NCI-H2196 treated with DMSO at 0.1 percent for 48 hours (cell line): ENCODE results near the gene KCNE3.
"Not testable (repeated sequence)": the region's sequence is repeated elsewhere in the genome, so short reads cannot be mapped to it uniquely, and the experiment has no call there.

Experiments used
- DNase-seq: peaks from one replicate; lab custom pipeline; 2025; ENCODE audit not compliant: unreplicated experiment; lab: John Stamatoyannopoulos, UW

KCNE3 gene

DNA sequence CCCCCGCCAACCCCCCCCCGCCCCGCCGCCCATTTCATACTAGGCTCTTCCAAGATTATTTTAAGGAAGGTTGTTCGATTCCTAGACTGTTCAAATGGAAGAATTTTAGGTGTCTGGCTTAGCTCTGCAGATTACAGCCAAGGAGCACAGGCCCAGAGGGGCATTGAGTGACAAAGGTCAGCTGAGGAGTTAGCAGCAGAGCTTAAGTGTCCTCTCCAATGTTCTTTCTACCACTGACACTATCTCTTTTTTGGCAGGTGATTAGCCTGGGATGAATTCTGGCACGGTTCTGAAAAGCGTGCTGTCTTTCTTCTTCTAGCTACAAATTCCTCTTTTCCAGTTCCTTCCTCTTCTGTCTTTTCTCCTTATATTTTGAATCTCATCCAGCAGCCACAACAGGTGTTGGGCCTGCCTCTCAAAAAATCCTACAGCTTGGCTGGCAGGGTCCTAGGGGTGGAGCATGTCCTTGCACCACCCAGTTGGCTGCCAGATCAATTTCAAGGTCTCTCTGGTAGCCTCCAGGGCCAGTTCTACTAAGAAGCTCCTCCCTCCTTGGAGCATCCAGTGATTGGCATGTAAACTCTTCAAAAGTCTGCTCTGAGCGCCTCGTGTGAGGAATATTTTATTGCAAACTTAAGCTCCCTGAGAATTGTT is 23.0 kb downstream of the KCNE3 start:
- peak; percentile 53 for DNase-seq

DNA sequence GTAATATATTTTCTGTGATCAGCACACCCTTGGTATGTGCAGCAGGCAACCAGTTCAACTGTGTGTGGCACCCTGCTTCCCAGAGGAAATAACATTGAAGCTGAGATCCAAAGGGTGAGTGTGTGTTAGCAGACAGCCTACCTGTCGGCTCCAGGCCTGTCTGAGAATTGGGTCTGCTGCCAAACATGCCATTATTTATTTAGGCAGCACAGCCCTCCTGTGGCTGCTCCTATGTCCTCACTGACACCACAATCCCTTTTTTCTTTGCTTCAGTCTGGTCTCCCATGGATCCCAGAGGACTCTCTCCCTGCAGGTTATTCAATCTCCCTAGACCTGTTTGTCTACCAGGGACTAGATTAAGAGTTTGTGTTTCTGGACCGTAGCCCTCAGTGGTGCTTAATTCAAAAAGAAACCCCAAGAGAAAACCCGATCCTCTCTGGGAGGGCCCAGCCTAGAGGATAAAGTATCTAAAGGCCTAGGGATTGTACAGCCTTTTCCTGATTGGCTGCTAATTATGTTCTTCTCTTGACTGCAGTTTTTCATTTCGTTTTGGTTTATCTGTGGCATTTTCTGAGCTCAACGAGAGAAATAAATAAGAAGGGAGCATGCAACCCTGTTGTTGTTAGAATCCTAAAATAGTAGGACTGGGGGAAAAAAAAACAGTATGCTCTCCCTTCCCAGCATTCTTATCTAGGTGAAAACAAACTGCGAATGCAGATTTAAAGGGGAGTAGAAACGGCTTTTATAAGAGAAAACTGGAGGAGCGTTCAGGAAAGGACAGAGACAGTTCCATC is 24.1 kb downstream of the KCNE3 start:
- DNase-seq = peak; percentile 72

GRCh38 chr11:74442636-74443035 is 24.7 kb downstream of the KCNE3 start:
- DNase-seq = no peak

- no peak for DNase-seq
These were observed 28.7 kb downstream of the KCNE3 start for GRCh38 chr11:74438681-74439080.

- DNase-seq = no peak
These were observed 29.8 kb downstream of the KCNE3 start for GRCh38 chr11:74437441-74438042.

DNA sequence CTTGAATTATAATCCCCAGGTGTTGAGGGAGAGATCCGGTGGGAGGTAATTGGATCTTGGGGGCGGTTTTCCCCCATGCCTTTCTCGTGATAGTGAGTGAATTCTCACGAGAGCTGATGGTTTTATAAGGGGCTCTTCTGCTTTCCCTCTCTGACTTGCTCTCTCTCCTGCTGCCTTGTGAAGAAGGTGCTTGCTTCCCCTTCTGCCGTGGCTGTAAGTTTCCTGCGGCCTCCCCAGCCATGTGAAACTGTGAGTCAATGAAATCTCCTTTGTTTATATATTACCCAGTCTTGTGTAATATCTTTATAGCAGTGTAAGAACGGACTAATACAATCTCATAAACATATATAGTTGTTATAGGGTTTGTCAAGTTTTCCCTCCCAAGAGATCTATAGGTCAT is 32.8 kb downstream of the KCNE3 start:
- DNase-seq = no peak

- DNase-seq = no peak
These were observed 38.1 kb downstream of the KCNE3 start for GRCh38 chr11:74429205-74429604.

- DNase-seq = no peak
These were observed 39.9 kb downstream of the KCNE3 start for GRCh38 chr11:74427384-74427886.

DNA sequence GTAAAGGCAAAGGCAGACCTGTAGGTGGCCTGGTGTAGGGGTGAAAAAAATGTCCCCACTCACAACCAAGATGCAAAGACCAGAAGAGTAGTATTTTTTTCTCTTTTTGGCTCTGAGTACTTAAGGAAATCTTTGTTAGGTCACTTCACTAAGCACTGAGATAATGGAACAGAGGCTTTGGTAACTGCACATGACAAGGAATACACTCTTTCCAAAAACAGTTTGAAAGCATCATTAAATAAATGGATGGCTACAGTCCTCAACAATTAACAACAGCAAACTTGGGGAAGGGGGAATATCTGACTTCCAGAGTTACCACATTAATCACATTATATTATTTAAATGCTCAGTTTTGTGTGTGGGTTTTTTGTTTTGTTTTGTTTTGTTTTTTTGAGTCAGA is 42.2 kb downstream of the KCNE3 start:
- DNase-seq = no peak

DNA sequence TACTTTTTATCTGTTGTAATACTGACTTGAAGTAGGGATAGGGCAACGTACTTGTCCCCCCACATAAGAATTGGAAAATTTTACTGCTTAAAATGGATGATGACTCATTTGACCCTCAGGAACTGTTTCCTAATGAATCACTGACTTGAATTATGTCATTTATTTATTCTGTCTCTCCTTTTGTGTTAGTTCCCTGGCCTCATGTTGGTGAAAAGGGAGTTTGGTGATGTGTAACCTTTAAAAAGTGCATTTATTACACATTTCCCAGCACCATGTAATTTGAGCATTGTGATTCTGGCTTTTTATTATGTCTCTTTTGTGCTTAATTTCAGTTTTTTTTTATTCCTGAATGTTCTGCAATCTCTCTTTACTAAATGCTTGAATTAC is 48.8 kb downstream of the KCNE3 start:
- DNase-seq = peak; percentile 60

DNA sequence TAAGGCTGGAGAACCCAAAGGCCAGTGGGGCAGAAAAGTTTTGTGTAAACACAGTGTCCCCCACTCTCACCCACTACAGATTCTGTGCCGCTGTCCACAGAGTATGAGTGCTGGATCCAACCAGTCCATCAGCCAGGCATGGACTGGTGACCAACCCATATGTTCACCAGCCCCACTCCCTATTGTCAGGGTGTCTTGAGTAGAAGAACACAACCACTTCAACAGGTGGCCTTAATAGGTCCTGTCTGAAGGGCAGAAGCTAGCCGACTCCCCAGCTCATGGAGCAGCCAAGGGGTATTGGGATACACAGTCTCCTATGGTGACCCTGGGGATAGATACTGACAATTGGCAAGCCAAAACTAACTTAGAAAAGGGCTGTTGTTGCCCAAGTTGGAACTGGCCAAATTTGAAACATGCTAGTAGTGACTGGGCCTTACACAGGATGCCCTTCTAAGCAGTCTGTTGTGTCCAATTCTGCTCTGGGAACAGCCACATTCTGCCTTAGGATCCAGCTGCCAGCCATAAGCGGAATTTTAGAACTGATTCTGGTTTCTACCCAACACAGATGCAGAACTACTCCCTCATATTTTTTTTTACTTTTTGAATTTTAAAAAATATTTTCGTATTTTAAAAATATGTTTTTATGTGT is 49.4 kb downstream of the KCNE3 start:
- no peak for DNase-seq

- DNase-seq = peak; percentile 43
These were observed 50.0 kb downstream of the KCNE3 start for GRCh38 chr11:74417379-74417804.

DNA sequence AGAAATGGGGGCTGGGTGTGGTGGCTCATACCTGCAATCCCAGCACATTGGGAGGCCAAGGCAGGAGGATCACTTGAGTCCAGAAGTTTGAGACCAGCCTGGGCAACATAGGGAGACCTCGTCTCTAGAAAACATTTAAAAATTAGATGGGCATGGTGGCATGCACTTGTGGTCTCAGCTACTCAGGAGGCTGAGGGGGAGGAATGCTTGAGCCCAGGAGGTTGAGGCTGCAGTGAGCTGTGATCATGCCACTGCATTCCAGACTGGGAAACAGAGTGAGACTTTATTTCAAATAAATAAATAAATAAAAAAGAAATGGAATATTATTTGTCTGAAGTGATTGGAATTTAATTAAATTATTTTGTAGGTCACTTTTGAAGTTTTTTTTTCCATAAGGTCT is 50.4 kb downstream of the KCNE3 start:
- DNase-seq = not testable (repeated sequence)

GRCh38 chr11:74412733-74413359 is 54.5 kb downstream of the KCNE3 start:
- no peak for DNase-seq

DNA sequence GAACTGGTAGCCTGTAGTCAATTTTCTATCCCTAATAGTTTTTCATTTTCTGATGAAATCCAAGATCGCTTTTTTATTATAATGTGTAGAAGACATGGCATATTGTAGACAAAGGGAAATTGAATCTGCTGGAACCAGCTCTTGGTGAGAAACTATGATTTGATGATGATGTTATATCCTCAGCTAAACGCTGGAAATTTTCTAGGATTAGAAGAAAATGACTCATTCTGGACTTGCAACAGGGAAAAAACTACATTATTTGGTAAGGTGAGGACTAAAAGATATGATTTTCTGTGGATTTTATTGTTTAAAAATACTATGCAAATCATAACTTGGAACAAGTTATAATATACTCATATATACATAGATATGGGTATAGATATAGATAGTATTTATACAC is 55.0 kb downstream of the KCNE3 start:
- DNase-seq = no peak

DNA sequence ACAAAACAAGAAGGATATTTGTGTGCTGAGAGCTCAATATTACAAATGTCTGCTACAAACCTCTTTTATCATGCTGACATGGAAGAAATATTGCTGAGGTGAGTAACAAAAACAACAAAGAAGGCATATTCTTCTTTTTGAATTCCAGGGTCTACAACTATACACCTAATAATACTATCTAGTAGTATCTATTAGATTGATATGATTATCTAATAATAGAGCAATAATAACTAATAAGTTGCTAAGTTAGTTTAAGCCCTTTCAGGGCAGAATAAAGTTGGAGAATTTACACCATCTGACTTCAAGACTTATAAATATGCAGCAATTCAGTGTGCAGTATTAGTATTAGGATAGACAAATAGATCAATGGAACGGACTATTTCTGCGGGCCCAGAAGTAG is 57.7 kb downstream of the KCNE3 start:
- DNase-seq = no peak
